ENCODE results near the gene ACP4. TPM values are rescaled to one million over a fixed set of nuclear protein-coding genes. Genes with fewer than 3 reads are reported as not detected.
"Not testable (repeated sequence)": the region's sequence is repeated elsewhere in the genome, so short reads cannot be mapped to it uniquely, and the experiment has no call there.

The ACP4 gene
- total and polyA plus RNA-seq, 2 experiments from 2014 or later = not detected

DNA sequence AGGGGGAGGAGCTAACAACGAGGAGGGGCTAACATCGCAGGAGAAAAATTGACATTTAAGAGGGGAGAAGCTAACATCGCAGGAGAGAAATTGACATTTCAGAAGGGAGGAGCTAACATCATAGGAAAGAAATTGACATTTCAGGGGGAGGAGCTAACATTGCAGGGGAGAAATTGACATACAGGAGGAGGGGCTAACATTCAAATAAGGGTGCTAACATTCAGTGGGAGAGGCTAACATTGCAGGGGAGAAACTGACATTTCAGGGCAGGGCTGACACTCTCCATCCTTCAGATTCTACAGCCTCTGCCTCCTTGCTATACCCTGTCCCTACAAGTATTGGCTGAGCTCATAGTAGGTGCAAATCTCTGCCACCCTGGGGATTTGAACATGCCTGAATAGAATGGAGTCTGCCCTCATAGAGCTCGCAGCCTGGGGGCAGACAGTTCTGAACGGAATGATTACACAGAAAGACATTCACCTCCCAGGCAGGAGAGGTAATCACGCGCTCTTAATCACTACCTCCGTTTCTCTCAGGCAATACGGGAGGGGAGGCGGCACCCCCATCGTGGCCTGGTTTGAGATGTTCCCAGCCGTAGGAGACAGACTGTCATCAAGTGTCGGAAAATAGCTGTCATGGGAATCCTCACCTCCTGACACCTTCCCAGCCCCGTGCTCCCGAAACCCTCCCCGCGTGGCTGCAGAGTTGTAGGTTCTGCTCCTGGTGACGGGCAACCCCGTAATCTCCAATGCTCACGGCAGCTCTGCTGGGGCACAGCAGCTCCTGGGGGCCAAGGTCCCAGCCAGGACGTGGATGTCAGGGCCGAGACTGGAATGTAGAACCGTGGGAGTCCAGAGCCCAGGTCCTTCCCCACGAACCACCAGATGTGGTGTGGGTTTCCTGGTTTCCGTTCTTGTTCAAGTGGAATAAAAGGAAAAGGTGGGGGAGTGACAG lies 10.4 kb upstream of the ACP4 start:
- H3K9me2 ChIP-seq (replicated peaks; ENCODE audit: insufficient read depth) = no peaks in the 10 kb centered on the region
- H3K4me2 ChIP-seq = no peak overlapping the region
- no peak overlapping the region for H3K27ac ChIP-seq
- no peak overlapping the region for H3K4me3 ChIP-seq
- H2AFZ ChIP-seq = no peak overlapping the region
- H3K79me2 ChIP-seq = no peaks in the 10 kb centered on the region
- H3K9me3 ChIP-seq (ENCODE audit: low read depth) = no peaks in the 10 kb centered on the region
- no peaks in the 10 kb centered on the region for H4K20me1 ChIP-seq (ENCODE audit: insufficient read depth, poor library complexity, severe bottlenecking)
- no peaks in the 10 kb centered on the region for H3K4me1 ChIP-seq (ENCODE audit: insufficient read depth)
- no peak for DNase-seq (ENCODE audit: low spot score)
- H3K36me3 ChIP-seq (replicated peaks; ENCODE audit: insufficient read depth, low read depth) = no peaks in the 10 kb centered on the region
- 51% methylated on average over 23 of the region's 25 CpGs for WGBS (ENCODE audit: low lambda C conversion rate, missing lambda C conversion rate)
- peaks cover 55% of the 10 kb centered on the region for H3K27me3 ChIP-seq
- TF ChIP-seq, protein P1, sequence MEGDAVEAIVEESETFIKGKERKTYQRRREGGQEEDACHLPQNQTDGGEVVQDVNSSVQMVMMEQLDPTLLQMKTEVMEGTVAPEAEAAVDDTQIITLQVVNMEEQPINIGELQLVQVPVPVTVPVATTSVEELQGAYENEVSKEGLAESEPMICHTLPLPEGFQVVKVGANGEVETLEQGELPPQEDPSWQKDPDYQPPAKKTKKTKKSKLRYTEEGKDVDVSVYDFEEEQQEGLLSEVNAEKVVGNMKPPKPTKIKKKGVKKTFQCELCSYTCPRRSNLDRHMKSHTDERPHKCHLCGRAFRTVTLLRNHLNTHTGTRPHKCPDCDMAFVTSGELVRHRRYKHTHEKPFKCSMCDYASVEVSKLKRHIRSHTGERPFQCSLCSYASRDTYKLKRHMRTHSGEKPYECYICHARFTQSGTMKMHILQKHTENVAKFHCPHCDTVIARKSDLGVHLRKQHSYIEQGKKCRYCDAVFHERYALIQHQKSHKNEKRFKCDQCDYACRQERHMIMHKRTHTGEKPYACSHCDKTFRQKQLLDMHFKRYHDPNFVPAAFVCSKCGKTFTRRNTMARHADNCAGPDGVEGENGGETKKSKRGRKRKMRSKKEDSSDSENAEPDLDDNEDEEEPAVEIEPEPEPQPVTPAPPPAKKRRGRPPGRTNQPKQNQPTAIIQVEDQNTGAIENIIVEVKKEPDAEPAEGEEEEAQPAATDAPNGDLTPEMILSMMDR (IDR thresholded peaks at IDR 0.05; ENCODE audit: poor library complexity) = no peak
- TF ChIP-seq EZH2phosphoT487 (IDR thresholded peaks at IDR 0.05; ENCODE audit: low read depth, severe bottlenecking, unreplicated experiment) (no peak), EZH2 (IDR thresholded peaks at IDR 0.05; ENCODE audit: borderline replicate concordance) (no peak)

DNA sequence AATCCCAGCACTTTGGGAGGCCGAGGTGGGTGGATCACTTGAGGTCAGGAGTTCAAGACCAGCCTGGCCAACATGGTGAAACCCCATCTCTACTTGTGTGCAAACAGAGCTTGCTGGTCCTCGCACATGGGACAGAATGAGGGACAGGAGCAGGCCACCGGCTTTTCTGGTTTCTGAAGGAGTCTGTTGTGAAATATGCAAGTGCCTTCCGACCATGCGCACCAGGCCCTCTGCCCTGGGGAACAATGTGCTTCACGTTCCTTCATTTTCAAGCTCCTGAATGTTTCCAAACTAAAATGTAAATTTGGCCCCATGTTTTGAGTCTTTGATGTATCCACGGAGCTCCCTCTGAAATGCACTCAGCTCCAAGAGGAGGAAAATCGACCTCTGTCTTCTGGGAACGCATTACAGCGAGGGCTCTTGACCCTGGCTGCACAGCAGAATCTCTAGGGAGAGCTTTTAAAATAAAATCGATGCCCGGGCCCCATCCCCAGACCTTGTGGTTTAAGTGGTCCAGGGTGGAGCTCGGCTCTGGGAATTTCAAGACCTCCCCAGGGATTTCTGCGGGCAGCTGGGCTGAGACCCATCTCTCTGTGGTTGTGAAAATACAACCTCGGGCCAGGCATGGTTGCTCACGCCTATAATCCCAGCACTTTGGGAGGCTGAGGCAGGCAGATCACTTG lies 9.3 kb upstream of the ACP4 start:
- no peak overlapping the region for H3K27ac ChIP-seq
- DNase-seq (ENCODE audit: low spot score) = no peak
- H3K36me3 ChIP-seq (replicated peaks; ENCODE audit: insufficient read depth, low read depth) = no peaks in the 10 kb centered on the region
- WGBS (ENCODE audit: low lambda C conversion rate, missing lambda C conversion rate) = 67% methylated on average over 16 of the region's 16 CpGs
- no peaks in the 10 kb centered on the region for H3K79me2 ChIP-seq
- TF ChIP-seq EZH2phosphoT487 (IDR thresholded peaks at IDR 0.05; ENCODE audit: low read depth, severe bottlenecking, unreplicated experiment) (no peak), EZH2 (IDR thresholded peaks at IDR 0.05; ENCODE audit: borderline replicate concordance) (no peak)
- TF ChIP-seq, protein P1 (IDR thresholded peaks at IDR 0.05; ENCODE audit: poor library complexity) = no peak
- no peak overlapping the region for H2AFZ ChIP-seq
- H3K4me1 ChIP-seq (ENCODE audit: insufficient read depth) = no peaks in the 10 kb centered on the region
- H3K4me2 ChIP-seq = no peak overlapping the region
- H3K4me3 ChIP-seq = no peak overlapping the region
- H3K9me2 ChIP-seq (replicated peaks; ENCODE audit: insufficient read depth) = no peaks in the 10 kb centered on the region
- peaks cover 50% of the 10 kb centered on the region for H3K27me3 ChIP-seq
- no peaks in the 10 kb centered on the region for H3K9me3 ChIP-seq (ENCODE audit: low read depth)
- H4K20me1 ChIP-seq (ENCODE audit: insufficient read depth, poor library complexity, severe bottlenecking) = no peaks in the 10 kb centered on the region

GRCh38 chr19:50783848-50784152 lies 6.4 kb upstream of the ACP4 start:
- WGBS (ENCODE audit: low lambda C conversion rate, missing lambda C conversion rate) = 44% methylated on average over 8 of the region's 8 CpGs

DNA sequence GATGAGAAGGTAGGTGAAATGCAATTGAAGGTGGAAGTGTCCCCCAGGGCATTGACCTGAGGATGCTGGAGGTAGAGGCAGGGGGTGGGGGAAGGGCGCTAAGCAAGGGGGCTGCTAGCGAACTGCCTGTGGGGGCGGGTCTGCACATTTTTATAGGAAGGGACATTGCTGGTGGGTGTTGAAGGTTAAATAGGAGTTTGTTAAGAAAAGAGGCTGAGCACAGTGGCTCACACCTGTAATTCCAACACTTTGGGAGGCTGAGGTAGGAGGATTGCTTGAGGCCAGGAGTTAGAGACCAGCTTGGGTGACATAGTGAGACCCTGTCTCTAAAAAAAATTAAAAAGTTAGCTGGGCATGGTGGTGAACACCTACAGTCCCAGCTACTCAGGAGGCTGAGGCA lies 5.5 kb upstream of the ACP4 start:
- no peaks in the 10 kb centered on the region for H4K20me1 ChIP-seq (ENCODE audit: insufficient read depth, poor library complexity, severe bottlenecking)
- H2AFZ ChIP-seq = no peak overlapping the region
- WGBS (ENCODE audit: low lambda C conversion rate, missing lambda C conversion rate) = 94% methylated on average over 3 of the region's 3 CpGs
- no peaks in the 10 kb centered on the region for H3K36me3 ChIP-seq (replicated peaks; ENCODE audit: insufficient read depth, low read depth)
- H3K79me2 ChIP-seq = no peaks in the 10 kb centered on the region
- TF ChIP-seq EZH2phosphoT487 (IDR thresholded peaks at IDR 0.05; ENCODE audit: low read depth, severe bottlenecking, unreplicated experiment) (no peak), EZH2 (IDR thresholded peaks at IDR 0.05; ENCODE audit: borderline replicate concordance) (no peak)
- TF ChIP-seq, protein P1 (IDR thresholded peaks at IDR 0.05; ENCODE audit: poor library complexity) = no peak
- no peaks in the 10 kb centered on the region for H3K9me2 ChIP-seq (replicated peaks; ENCODE audit: insufficient read depth)
- no peaks in the 10 kb centered on the region for H3K9me3 ChIP-seq (ENCODE audit: low read depth)
- no peak overlapping the region for H3K4me2 ChIP-seq
- peaks cover 22% of the 10 kb centered on the region for H3K27me3 ChIP-seq
- DNase-seq (ENCODE audit: low spot score) = no peak
- no peak overlapping the region for H3K4me3 ChIP-seq
- H3K4me1 ChIP-seq (ENCODE audit: insufficient read depth) = no peaks in the 10 kb centered on the region
- H3K27ac ChIP-seq = no peak overlapping the region

More at GRCh38 chr19:50783848-50784152, 6.4 kb upstream of the ACP4 start:
- not testable (repeated sequence) for H3K4me2 ChIP-seq; H3K36me3 ChIP-seq (replicated peaks; ENCODE audit: insufficient read depth, low read depth); H2AFZ ChIP-seq; H3K9me2 ChIP-seq (replicated peaks; ENCODE audit: insufficient read depth); DNase-seq (ENCODE audit: low spot score); H3K4me3 ChIP-seq; H4K20me1 ChIP-seq (ENCODE audit: insufficient read depth, poor library complexity, severe bottlenecking); H3K79me2 ChIP-seq; H3K27ac ChIP-seq; H3K9me3 ChIP-seq (ENCODE audit: low read depth); H3K4me1 ChIP-seq (ENCODE audit: insufficient read depth)
- H3K27me3 ChIP-seq = peaks cover 31% of the 10 kb centered on the region

Data from hepatocyte (in vitro differentiated cells).